ENCODE measurements around the gene TBX20. TPM values are rescaled to one million over a fixed set of nuclear protein-coding genes. Genes with fewer than 3 reads are reported as not detected.
A peak's percentile ranks its signal among the peaks of the same experiment; 100 is the strongest.
"Not testable (repeated sequence)": the region's sequence is repeated elsewhere in the genome, so short reads cannot be mapped to it uniquely, and the experiment has no call there.

TBX20 gene
- total RNA-seq, 1 donor, result not detected

DNA sequence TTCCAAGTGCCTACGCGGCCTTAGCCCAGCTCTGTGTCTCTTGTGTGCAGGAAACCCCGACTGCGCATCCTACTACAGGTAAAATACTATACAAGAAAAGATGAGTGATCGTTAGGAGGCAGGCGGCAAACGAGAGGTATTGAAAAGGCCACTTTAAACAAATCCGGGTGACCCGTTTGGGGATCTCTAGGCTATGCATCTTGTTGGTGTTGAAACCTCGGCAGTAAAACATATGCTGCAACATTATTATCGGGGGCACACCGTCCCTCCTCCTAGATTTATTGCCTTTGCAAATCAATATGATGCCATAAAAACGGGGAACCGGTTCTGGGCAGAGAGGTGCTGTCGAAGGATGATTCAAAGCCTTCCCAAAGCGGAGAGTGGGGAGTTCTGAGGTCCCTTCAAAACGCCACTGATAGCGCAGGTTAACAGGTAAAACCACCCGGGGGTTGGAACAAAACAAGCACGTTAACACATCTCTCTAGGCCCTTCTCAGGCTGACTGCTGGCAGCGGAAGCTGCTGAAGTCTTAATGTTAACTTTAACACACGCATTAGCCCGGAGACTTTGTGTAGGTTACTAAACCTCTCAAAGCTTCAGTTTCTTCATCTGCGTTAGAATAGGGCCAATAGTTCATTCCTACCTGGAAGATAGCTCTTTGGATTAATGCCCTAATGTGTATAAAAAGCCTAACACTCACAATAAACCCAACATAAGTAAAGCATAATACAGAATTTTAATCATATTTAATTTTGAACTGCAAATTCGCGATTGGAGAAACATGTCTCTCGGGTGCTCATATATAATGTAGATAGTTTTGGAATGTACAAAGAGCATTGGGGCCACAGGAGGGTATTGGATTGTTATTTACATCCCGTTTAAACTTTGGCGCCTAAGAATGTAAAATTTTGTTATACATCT, 2.6 kb upstream of the TBX20 start:
- DNase-seq (ENCODE audit: low read depth in 2 of 3, low spot score in 2 of 3), result peak in 1 of 3 donors; percentile 50

DNA sequence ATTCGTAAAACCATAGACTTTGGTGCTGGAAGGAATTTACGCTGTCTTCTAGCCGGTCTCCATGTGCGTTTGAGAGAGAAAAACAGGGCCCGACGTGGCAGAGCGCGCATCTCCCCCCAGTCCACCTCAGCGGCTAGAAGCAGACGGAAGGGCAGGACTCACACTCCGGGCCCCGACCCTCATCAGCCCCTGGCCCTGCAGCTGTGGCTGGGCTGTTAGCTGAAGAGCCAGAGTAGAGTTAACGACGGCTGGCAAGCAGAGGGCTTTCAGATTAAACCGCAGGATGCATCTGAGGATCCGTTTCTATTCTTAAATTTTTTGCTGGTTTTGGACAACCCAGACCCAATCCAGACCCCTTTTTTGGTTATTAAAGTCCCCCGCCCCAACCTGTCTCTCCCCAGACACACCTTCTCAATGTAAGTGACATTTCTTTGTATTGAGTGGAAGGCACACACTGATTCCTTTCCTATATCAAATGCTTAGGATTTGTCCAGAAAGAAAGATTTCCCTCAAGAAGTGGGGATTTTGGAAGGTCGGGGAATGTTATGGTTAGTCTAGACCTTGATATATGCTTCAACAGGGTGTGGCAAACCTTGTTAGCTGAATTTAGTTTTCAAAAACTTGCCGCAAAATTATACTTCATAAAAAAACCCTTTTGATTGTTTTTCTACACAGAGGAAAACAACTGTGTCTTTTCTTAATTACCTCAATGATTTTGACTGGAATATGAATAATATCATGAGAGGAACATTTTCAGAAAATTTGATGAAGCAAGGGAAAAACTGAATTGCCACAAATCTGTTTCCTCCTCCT, 1.7 kb upstream of the TBX20 start:
- peak in 1 of 3 donors; percentile 41 for DNase-seq (ENCODE audit: low read depth in 2 of 3, low spot score in 2 of 3)

DNA sequence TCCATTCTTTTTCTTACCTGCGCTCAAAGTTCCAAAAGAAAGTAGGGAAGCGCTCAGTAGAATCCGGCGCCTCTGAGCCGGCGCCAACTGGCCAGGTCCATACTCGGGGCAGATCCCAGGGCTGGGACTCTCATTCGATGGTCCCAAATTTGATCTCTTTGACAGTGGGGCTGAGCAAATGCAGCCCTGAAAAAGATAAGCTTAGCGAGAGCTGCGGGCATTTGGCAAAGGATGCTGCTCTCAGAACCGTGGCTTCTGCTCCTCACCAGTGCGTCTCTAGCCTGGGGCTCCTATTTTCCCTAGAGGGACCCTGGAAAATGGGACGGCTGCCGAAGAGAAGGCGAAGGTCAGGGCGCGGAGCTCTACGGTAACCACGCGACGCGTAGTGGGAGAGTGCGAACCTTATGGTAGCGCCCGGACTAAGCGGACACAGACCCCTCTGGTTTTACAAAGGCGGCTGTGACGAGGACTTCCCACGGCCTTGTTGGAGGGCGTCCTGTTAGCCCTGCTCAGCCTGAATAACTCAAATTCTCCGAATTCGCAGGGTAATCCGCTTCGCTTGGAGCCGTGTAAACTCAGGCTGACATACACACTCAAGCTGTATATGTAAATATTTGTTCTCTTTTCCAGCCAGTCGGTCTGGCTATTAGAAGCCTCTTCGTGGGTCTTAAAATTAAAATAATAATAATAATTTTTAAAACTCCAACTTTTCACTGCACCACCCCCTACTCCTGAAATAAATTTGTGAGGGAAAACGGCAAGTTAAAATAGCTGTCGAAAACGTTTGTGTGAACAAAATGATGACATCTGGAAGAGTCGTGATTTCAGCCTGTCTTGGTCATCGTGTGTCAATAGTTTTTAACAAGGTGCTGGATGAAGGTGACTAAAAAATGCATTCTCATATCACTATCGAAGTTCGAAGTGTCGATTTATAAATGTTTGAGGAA, 869 bp upstream of the TBX20 start:
- peak in 1 of 3 donors; percentile 28 for DNase-seq (ENCODE audit: low read depth in 2 of 3, low spot score in 2 of 3)

DNA sequence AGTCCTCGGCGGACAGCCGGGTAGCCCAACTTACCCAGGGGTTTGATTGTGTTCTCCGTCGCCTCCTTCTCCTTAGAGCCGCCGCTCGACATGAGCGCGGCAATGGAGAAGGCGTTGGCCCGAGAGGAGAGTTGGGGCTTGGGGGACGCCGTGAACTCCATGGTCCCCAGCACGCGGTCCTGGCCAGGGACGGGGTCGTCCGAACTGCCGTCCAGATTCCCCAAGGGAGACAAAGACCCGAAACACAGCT, 515 bp downstream of the TBX20 start:
- DNase-seq (ENCODE audit: low read depth in 2 of 3, low spot score in 2 of 3), result no peak

DNA sequence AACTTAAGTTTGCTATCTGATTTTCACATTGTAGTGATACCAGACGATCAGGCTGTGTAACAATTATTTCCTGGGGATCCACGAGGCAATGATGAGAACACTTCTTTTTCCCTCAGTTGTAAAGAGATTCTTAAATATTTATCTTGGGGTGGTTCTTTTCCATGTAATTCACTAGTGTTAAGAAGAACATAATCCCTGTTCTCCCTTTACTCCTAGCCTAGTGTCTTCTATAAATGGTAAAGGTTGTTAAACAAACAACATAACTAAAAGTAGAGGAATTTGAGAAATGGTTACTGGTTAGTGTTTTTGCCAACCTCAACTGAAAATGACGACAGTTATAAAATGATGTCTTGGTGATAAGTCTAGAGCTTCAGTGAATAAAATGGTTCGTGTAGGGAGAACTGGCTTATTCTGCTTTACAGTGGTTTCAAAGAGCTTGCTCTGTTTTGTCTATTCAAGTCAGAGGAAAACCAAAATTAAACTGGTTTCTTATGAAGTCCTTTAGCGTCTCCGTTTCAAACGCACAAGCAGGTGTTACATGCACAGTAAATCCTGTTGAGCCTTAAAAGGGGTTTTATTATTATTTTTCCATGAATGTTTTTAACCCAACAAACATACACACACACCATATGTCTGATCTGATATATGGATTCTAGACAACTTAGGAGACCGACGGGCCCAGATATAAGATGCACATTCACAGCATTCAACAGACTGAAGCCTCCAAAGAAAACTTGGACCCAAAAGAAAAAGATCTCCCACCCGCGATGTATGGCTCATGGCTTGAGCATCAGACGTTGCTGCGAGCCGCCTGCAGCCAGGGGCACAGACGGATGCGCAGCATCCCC, 1.1 kb downstream of the TBX20 start:
- peak in 1 of 3 donors; percentile 22 for DNase-seq (ENCODE audit: low read depth in 2 of 3, low spot score in 2 of 3)

DNA sequence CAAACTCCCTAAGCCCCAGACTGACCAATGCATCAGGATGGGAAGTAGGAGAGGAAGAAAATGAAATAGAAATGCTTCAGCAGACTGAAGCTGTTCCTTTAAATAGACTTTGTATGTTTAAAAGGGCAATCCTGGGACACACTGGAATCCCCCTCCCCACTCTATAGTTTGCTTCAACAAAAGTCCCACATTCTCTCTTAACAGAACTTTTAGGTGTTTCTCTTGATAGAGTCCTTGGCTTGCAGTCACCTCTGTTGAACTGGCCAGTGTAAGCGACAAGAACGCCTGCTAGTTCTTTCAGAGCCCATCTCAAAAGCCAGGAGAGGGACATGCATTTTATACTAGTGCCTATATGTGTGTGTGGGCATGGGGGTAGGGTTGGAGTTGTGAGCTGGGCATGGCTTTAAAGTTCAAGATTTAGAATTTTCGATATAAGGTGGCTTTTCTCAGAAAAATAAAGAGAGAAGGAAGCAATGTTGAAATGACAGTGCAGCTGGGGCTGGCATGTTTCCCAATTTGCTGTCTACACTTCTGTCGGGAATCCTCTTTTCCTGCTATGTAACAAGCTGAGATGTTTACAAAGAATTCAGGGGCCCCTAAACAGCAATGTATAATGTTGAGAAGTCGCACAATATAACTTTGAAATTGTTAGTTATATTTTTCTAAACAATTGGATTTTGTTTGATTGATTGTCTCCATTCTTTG, 2.1 kb downstream of the TBX20 start:
- DNase-seq (ENCODE audit: low read depth in 2 of 3, low spot score in 2 of 3), result peak in 1 of 3 donors; percentile 11

DNA sequence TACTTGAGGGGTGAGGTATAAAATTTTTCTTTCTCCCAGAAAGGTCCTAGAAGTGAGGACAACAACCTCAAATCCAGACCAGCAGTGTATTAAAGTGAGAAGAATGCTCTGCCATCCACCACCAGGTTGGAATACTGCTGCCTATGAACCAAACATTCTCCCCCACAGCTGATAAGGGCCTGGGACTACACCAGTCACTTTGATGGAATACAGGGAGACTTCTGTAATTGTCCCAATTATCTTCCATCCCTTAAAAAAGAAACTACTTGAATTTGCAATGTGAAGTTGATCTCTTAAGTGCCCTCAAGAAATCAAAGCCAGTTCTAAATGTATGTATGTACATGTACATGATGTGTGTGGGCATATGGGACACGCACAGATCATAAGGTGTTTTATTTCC, 3.0 kb downstream of the TBX20 start:
- DNase-seq (ENCODE audit: low read depth in 2 of 3, low spot score in 2 of 3), result no peak

DNA sequence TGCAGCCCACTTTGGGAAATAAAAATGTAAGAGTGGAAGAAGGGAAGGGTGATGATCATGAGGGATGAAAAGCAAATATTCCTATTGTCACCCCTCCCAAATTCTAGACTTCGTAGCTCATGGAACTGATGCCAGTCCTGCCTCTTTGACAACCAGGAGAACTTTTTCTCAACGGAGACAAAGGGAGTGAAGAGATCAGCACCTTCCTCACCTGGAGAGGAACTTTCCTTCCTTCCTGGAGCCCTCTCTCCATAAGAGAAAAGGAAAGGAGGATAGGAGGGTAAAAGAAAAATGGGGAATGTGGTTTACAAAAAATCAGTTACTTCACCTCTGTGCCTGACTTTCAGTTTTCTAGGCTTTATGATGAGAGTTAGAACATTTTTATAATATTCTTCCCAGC, 3.4 kb downstream of the TBX20 start:
- no peak for DNase-seq (ENCODE audit: low read depth in 2 of 3, low spot score in 2 of 3)

DNA sequence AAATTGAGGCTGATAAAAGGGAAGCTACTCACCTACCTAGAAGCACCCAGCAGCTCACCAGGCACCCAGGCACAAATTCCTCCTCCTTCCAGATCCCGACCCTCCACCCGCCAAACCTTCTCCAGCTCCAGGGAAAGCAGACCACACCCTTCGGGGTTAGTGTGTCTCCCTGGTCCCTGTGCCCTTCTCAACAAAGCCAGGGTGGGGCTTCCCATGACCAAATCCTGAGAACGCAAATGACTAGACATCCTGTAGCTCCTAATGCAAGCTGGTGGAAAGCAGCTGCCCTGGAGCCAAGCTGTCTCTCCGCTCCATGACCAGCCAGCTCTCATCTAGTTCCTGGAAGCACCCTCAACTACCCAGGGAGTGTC, 4.4 kb downstream of the TBX20 start:
- no peak for DNase-seq (ENCODE audit: low read depth in 2 of 3, low spot score in 2 of 3)

DNA sequence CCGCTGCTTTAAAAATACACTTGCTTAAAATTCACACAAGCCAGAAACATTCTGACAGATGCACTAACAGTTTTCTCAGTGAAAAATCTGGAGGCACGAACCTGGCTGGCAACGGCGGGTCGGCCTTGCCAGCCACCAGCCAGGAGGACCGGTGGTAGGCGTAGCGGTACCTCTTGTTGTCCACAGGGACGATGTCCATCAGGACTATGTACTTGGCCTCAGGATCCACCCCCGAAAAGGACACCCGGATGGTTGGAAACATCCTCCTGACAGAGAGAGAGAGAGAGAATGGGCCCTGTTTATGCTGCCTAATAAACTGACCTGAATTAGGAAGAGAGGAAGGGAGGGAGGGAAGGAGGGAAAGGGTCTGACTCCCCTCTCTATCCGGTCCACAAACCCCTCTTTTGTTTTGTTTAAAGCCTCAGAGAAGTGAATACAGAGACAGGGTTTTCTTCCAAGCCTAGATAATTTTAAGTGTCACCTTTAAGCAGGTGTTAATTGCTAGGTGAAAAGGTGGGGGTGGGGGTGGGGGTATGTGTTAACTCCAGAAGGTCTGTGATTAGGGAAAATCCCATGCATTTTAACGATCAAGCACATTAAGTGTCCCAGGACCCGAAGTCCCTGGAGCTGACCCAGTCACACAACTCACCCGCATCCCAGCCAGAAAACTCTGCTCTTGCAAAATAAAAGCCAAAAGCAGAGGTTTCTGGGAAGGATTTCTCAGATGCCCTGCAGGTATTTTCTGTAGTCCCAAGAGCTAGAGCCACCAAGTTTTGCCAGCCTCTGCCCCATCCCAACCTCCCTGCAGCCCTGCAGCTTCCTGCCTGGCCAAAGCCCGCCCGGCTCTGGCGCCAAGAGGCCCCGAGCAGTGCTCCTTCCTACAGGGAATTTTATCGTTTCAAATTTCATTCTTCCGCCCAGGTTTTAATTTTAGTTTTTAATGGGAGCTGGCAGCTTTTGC, 5.0 kb downstream of the TBX20 start:
- DNase-seq (ENCODE audit: low read depth in 2 of 3, low spot score in 2 of 3), result no peak

DNA sequence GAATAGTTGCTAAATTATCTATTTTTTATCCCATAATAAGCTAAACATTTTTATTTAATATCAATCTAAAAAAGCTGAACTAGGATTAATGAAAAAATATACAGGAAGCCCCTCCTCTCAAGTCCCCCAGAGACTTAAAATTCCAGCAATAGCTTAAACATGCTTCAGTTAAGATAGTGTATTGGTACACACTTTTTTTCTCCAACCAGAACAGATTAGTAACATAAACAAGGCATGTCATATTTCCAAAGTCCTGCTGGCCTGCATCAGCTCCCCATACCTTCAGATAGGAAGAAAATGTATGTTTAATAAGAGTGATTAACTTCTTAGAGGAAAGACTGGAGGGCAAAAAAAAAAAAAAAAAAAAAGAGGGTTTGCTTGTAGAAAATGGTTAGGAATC, 7.1 kb downstream of the TBX20 start:
- no peak for DNase-seq (ENCODE audit: low read depth in 2 of 3, low spot score in 2 of 3)

DNA sequence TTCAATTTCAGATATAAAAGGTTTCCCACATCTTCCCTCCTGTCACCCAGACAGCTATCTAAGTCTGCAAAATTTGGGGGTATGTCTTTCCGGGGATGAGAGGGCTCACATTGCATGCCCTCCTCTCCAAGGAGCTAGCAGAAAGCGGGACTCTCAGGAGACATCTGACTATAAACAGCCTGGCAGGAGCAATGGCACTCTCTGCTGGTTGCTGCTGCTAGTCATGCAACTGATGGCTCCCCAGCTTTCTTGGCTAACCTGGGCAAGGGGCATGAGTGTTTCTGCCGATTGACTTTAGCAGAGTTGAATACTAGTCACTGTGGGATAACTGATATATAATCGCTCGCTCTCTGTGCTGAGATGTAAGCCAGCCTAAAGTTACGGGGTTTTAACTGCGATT, 12.0 kb downstream of the TBX20 start:
- no peak for DNase-seq (ENCODE audit: low read depth in 2 of 3, low spot score in 2 of 3)

DNA sequence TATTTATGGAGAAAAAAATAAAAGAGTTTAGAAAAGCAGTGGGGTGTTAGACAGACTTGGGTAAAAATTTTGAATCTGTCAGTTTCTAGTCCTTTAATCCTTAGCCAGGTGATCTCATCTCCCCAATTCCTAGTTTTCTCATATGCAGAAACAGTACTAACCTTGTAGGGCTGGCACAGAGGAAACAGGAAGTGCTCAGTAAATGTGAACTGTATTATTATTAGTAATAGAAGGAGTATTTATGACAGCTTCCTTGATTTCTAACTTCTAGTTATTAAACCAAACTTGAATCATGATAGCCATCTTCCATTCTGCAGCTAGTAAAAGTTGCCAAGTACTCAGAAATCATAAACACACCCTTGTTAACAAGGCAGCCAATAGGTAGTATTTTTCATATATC, 12.5 kb downstream of the TBX20 start:
- DNase-seq (ENCODE audit: low read depth in 2 of 3, low spot score in 2 of 3), result no peak

DNA sequence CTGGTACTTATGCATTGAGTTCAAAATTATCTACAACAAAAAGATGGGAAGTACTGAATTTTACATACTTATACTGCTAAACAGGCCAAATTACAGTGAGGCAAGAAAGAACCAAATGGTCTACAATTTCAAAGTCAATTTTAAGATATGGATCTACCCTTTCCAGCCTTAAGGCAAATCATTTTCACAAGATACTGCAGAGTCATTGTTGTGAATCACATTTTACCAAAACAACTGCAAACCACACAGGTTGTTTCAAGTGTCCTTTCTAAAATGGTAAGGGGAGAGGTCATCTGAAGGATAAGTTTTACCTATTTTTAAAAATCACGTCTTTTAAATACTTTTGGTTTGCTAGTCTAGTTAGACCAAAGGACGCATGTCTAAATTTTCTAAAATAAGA, 12.9 kb downstream of the TBX20 start:
- DNase-seq (ENCODE audit: low read depth in 2 of 3, low spot score in 2 of 3), result not testable (repeated sequence)

DNA sequence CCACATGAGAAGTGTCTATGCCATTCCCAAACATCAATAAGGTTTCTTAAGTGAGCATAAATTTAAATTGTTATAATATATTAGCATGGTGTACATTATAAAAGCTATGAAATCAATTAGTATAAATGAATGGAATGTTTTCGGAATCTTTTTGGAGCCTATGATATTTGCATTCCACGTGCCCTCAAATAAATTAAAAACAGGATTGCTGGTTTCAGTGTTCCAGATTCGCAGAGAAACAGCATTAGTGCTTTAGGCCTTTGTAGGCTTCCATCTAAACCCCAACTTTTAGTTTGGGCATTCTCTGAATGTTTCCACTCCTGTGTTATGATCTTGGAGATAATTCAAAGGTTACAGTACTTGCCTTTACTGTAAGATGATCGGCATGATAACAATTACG, 15.4 kb downstream of the TBX20 start:
- DNase-seq (ENCODE audit: low read depth in 2 of 3, low spot score in 2 of 3), result not testable (repeated sequence)

DNA sequence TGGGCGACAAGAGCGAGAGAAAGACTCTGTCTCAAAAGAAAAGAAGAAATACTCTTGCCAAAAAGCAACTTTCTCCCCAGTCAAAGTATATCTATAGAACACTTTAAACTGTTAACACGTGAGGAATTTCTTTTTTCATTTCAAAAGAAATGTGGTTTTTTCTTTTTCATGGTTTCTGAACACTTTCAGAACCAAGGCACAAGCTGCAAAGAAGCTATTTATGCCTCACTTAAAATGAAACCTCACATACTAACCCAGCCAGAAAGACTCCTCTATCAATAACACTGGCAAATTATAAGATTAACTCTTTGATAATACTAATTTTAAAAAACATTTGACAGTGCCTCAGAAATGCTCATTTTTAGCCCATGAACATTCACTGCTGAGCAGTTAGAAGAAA, 20.9 kb downstream of the TBX20 start:
- DNase-seq (ENCODE audit: low read depth in 2 of 3, low spot score in 2 of 3), result no peak

DNA sequence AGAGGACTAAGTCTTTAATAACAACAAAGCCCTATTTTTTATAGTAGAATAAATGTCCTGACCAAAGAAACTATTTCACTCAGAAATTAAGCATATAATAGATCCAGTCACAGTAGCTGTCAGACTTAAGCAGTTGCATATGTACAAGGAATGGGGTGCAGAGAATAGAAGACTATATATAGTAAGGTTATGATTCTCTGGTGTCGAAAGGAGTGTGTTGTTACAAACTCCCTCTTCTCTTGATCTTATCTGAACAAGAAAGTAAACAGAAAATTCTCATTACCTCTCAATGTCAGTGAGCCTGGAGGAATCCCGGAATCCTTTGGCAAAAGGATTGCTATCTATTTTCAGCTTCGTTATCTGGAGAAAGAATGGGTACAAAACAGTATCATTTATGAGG, 22.7 kb downstream of the TBX20 start:
- not testable (repeated sequence) for DNase-seq (ENCODE audit: low read depth in 2 of 3, low spot score in 2 of 3)

DNA sequence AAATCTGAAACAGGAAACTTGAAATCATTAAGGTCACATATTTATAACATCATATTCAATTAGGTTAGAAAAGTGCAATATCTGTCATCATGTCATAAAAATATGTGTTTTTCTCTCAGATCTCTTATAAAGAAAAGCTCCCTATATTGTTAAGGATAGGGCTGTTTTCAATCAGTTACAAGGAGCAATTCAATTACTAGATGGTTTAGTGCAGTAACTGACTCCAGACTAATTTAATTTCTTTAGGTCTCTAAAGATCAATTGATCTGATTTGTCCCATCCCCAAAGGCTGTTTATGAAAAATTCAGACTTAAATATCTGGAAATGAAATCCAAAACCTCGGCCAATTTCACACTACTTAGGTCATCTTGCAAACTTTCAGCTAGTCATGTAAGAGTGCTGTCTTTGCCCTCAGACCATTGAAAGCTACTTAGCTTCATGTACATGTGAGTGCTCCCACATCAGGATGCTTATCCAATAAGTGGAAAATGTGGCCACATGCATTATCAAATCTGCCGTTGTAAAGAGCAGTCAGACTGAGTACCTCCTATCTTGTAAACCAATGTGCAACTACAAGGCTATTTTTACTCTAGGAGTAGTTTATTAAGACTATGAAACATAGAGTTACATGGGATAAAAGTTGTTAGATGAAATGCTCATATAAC, 24.7 kb downstream of the TBX20 start:
- DNase-seq (ENCODE audit: low read depth in 2 of 3, low spot score in 2 of 3), result not testable (repeated sequence)

All from hematopoietic multipotent progenitor cell (in vitro differentiated cells).